ENCODE data around the gene GRXCR2. TPM values are rescaled to one million over a fixed set of nuclear protein-coding genes. Genes with fewer than 3 reads are reported as not detected.

GRXCR2 gene
- total RNA-seq, 1 experiment from 2014 or later = not detected

DNA sequence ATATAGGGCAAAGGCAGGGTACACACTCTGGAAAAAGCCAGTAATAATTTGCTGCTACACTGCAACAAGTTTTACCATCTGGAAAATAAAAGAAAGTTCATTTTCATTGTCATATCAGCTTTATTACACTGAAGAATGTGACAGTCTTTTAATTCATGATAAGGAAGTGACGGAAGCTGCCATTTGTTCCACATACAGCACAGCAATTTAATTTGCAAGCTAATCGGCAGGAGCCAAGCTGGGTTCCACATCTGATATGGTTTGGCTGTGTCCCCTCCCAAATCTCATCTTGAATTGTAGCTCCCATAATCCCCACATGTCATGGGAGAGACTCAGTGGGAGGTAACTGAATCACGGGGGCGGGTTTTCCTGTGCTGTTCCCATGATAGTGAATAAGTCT lies 54.2 kb downstream of the GRXCR2 start:
- ChIA-PET RAD21 (ENCODE audit: low non-redundant PET in 1 of 2, low total read pairs in 2 of 2, uncharacterized antibody in 2 of 2, unreplicated experiment in 2 of 2) (no interaction called here), POLR2A (no interaction called here), CTCF (no interaction called here)
- Histone ChIP-seq H3K36me3 (ENCODE audit: control insufficient read depth in 1 of 2, insufficient read depth in 2 of 2, low read length in 2 of 2) (peaks cover 0 to 14% of the 10 kb centered on the region in 2 experiments; a peak in 1 of 4 replicates), H3K4me2 (ENCODE audit: low read length) (no peak overlapping the region), H4K20me1 (ENCODE audit: insufficient read depth) (no peaks in the 10 kb centered on the region), H3K9ac (ENCODE audit: low read length) (no peak overlapping the region), H3K4me1 (ENCODE audit: control insufficient read depth in 1 of 2, insufficient read depth in 2 of 2, low read length in 2 of 2) (no peaks in the 10 kb centered on the region), H3K4me3 (replicated peaks in 1 of 2; ENCODE audit: low read depth in 1 of 2, low read length in 2 of 2) (no peak overlapping the region), H3K79me2 (ENCODE audit: insufficient read depth, low read length) (no peaks in the 10 kb centered on the region), H2AFZ (ENCODE audit: low read depth, low read length, poor library complexity, severe bottlenecking) (no peak overlapping the region), H3K27ac (ENCODE audit: low read depth, low read length) (no peak overlapping the region), H3K9me3 (ENCODE audit: control insufficient read depth in 1 of 2, insufficient read depth in 1 of 2, low read depth in 1 of 2, low read length in 2 of 2) (no peaks in the 10 kb centered on the region), H3K27me3 (ENCODE audit: insufficient read depth, low read length) (no peaks in the 10 kb centered on the region), H3K9me2 (ENCODE audit: insufficient read depth) (no peaks in the 10 kb centered on the region)
- BruUV-seq (replicated peaks) = no TSS peak
- DNase-seq (ENCODE audit: low read depth, low spot score) (no peak), ATAC-seq (no peak)
- TF ChIP-seq SIN3A (IDR thresholded peaks at IDR 0.05; ENCODE audit: low read depth) (no peak), YY1 (IDR thresholded peaks at IDR 0.05; ENCODE audit: extremely low read depth, insufficient replicate concordance, low read depth, low read length) (no peak), RAD21 (IDR thresholded peaks at IDR 0.05; ENCODE audit: low read depth) (no peak), CBX3 (IDR thresholded peaks at IDR 0.05; ENCODE audit: low read depth) (no peak), SP1 (IDR thresholded peaks at IDR 0.05; ENCODE audit: low read depth) (no peak), ZNF274 (IDR thresholded peaks at IDR 0.05; ENCODE audit: low read depth, low read length) (no peak), ELF1 (IDR thresholded peaks at IDR 0.05; ENCODE audit: borderline replicate concordance, low read depth) (no peak), EGR1 (IDR thresholded peaks at IDR 0.05; ENCODE audit: low read depth) (no peak), POLR2AphosphoS5 (IDR thresholded peaks at IDR 0.05; ENCODE audit: low read depth, low read length) (no peak), EZH2 (IDR thresholded peaks at IDR 0.05) (no peak), FOSL1 (IDR thresholded peaks at IDR 0.05; ENCODE audit: low read depth) (no peak), CEBPB (IDR thresholded peaks at IDR 0.05; ENCODE audit: low read depth) (no peak), EZH2phosphoT487 (IDR thresholded peaks at IDR 0.05; ENCODE audit: borderline replicate concordance) (no peak), ZFX (IDR thresholded peaks at IDR 0.05) (no peak), TCF7L2 (IDR thresholded peaks at IDR 0.05; ENCODE audit: borderline replicate concordance, extremely low read depth, insufficient read depth, insufficient read length) (no peak)
- TF ChIP-seq, protein P1, sequence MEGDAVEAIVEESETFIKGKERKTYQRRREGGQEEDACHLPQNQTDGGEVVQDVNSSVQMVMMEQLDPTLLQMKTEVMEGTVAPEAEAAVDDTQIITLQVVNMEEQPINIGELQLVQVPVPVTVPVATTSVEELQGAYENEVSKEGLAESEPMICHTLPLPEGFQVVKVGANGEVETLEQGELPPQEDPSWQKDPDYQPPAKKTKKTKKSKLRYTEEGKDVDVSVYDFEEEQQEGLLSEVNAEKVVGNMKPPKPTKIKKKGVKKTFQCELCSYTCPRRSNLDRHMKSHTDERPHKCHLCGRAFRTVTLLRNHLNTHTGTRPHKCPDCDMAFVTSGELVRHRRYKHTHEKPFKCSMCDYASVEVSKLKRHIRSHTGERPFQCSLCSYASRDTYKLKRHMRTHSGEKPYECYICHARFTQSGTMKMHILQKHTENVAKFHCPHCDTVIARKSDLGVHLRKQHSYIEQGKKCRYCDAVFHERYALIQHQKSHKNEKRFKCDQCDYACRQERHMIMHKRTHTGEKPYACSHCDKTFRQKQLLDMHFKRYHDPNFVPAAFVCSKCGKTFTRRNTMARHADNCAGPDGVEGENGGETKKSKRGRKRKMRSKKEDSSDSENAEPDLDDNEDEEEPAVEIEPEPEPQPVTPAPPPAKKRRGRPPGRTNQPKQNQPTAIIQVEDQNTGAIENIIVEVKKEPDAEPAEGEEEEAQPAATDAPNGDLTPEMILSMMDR (IDR thresholded peaks at IDR 0.05 in 2 of 3, conservative IDR thresholded peaks at IDR 0.05 in 1 of 3; ENCODE audit: borderline replicate concordance in 1 of 3, insufficient read depth in 1 of 3, low read depth in 2 of 3, low read length in 2 of 3) = no peak
- TF ChIP-seq, protein P2, sequence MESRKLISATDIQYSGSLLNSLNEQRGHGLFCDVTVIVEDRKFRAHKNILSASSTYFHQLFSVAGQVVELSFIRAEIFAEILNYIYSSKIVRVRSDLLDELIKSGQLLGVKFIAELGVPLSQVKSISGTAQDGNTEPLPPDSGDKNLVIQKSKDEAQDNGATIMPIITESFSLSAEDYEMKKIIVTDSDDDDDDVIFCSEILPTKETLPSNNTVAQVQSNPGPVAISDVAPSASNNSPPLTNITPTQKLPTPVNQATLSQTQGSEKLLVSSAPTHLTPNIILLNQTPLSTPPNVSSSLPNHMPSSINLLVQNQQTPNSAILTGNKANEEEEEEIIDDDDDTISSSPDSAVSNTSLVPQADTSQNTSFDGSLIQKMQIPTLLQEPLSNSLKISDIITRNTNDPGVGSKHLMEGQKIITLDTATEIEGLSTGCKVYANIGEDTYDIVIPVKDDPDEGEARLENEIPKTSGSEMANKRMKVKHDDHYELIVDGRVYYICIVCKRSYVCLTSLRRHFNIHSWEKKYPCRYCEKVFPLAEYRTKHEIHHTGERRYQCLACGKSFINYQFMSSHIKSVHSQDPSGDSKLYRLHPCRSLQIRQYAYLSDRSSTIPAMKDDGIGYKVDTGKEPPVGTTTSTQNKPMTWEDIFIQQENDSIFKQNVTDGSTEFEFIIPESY (IDR thresholded peaks at IDR 0.05; ENCODE audit: extremely low read depth, insufficient replicate concordance, low read length) = no peak
- TF ChIP-seq, protein P3, sequence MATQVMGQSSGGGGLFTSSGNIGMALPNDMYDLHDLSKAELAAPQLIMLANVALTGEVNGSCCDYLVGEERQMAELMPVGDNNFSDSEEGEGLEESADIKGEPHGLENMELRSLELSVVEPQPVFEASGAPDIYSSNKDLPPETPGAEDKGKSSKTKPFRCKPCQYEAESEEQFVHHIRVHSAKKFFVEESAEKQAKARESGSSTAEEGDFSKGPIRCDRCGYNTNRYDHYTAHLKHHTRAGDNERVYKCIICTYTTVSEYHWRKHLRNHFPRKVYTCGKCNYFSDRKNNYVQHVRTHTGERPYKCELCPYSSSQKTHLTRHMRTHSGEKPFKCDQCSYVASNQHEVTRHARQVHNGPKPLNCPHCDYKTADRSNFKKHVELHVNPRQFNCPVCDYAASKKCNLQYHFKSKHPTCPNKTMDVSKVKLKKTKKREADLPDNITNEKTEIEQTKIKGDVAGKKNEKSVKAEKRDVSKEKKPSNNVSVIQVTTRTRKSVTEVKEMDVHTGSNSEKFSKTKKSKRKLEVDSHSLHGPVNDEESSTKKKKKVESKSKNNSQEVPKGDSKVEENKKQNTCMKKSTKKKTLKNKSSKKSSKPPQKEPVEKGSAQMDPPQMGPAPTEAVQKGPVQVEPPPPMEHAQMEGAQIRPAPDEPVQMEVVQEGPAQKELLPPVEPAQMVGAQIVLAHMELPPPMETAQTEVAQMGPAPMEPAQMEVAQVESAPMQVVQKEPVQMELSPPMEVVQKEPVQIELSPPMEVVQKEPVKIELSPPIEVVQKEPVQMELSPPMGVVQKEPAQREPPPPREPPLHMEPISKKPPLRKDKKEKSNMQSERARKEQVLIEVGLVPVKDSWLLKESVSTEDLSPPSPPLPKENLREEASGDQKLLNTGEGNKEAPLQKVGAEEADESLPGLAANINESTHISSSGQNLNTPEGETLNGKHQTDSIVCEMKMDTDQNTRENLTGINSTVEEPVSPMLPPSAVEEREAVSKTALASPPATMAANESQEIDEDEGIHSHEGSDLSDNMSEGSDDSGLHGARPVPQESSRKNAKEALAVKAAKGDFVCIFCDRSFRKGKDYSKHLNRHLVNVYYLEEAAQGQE (IDR thresholded peaks at IDR 0.05; ENCODE audit: low read depth) = no peak
- TF ChIP-seq, protein P4, sequence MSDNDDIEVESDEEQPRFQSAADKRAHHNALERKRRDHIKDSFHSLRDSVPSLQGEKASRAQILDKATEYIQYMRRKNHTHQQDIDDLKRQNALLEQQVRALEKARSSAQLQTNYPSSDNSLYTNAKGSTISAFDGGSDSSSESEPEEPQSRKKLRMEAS (IDR thresholded peaks at IDR 0.05) = no peak
- TF ChIP-seq, protein P5, sequence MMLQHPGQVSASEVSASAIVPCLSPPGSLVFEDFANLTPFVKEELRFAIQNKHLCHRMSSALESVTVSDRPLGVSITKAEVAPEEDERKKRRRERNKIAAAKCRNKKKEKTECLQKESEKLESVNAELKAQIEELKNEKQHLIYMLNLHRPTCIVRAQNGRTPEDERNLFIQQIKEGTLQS (IDR thresholded peaks at IDR 0.05) = no peak
- intact Hi-C loops (cut with micrococcal nuclease) = no loop called here

Data from HCT116 (cell line).